Measurements from ENCODE around the gene IGFBP5.

The IGFBP5 gene

DNA sequence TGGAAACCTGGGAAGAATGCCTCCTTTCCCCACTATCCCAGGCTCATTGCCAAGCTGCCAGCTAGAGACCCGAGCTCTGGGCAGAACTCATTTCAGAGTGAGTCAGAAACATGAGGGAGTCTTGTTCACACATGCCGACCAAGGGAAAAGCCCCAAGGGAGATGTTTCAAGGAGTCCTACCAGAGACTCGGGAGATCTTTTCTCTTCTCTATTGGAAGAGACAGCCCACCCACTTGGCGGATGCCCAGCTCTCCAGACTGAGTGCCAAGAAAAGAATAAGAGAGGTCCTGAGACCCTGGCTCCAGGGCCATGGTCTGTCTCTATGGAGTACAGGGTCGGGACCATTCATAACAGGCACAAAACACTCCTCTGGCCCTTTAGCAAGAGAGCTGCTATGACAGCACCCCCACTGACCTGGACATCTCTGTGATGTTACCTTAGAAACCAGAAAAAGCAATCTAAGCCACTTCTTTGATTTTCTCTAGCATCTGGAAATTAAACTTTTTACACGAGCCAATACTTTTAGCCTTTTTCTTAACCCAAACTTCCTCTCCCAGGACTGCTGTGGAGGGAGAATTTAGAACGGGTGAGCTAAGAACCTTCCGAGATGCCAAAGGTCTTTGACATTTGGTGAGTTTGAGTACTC is 18.5 kb upstream of the IGFBP5 start:
- no peak for DNase-seq

- DNase-seq: no peak
Measured at GRCh38 chr2:216711348-216711747, 16.0 kb upstream of the IGFBP5 start.

GRCh38 chr2:216710551-216711301 is 15.4 kb upstream of the IGFBP5 start:
- DNase-seq: no peak

DNA sequence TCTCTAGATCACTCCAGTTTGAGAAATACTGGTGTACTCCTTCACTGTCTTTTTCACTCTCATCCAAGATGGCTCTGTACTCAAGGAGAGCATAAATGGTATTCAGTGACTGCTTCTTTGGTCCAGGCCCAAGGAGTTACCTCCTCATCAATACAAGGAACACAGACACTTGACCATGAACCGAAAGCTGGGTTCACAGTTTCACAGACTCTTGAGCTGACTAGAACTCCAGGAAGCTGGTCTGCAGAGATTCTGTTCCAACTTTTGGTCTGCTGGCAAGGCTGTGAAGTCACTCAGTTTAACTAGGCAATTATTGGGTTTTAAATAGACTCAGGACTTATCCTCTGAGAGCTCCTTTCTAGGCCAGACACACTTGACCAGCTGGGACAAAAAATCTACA is 7.4 kb upstream of the IGFBP5 start:
- no peak for DNase-seq

GRCh38 chr2:216701544-216701943 is 6.2 kb upstream of the IGFBP5 start:
- no peak for DNase-seq

- DNase-seq: no peak
Measured at GRCh38 chr2:216700781-216701180, 5.4 kb upstream of the IGFBP5 start.

DNA sequence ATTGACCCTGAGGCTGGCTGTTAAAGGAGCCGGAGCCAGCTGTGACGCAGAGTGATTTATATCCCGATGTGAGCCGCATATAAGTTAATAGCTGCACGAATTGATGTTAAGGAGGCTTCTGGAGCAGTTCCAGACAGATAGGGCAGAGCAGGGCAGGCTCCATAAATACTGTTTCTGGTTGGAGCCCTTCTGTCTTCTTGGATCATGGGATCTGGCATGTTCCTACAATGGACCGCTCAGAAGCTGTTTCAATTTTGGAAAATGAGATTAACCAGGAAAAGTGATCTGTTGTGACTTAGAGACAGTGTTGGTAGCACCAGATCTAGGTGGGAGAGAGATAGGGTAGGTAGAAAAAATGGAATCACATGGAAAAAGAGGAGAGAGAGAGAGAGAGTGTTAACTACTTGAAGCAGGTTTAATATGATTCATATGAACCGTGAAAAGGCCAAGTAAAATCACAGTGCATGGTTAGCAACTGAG is 4.8 kb upstream of the IGFBP5 start:
- DNase-seq: no peak

DNA sequence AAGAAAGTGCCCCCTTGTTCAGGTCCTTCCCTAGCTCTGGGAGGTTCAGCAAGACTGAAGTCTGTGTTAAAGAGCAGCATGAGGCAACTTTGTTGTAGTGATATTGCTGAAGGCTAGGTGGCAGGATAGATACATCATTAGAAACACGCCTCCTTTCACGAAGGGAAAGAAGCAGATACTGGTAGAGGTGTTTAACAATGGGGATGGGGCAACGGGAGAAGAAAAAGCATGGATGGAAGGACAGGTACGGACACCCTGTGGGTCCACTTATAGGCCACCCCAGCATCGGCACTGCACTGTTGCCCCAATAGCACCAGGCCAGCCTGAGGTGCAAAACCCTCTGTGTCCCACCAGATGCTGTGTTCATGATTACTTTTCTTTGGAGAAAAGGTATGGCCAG is 3.5 kb upstream of the IGFBP5 start:
- DNase-seq: peak; percentile 13 to 62

- no peak for DNase-seq
Measured at GRCh38 chr2:216698293-216698692, 2.9 kb upstream of the IGFBP5 start.

DNA sequence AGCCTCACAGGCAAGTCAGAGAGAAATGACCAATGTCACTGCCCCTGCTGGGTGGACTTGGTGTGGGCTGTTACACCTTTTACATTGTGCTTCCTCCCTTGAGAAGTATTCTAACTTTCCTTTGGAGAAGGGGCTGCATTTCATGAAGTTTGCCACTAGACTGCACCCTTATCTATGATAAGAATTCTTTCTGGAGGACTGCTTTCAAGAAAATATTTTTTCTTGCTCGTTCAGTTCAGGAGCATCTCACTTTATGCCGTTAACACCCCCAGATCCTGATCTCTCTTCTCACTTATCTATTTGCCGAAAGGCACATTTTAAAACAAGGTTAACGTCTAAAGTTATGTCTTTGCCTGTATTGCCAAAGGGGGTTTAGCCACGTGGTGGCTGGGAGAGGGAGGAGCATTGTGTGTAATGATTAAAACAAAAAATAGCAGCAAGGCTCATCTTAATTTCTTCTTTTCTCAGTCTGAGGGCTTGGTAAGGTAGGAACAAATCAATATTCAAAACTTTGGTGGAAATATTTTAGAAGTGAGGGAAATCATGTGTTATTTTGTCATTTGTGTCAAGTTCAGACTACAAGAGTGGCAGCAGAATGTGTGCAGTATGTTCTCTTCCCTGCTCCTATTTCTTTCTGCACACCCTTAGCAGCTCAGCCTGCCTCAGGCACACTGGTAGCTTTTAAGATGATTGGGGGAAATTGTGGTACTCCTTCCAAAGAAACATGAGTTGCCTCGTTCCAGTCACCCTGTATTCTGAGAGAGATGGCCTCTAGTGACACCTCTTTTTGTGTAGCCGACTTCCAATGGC is 1.6 kb upstream of the IGFBP5 start:
- DNase-seq: peak in 1 of 2 experiments; percentile 56

DNA sequence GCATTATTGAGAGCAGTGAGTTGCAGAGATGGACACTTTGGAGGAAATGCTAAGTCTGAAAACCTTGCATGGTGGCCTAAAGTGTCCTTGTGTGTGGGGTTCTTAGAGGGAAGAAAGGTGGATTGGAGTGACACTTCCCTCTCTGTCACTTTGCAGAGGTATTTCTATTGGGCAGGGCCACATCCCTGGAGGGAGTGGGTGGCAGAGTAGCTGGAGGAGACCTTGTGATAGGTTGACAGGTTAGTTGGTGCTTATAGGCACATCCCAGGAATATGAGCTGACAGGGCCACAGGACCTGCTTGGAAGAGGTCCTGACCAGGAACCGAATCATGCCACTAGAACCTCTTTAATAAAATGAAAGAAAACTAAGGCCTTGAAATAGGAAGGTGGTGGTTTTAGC is 972 bp upstream of the IGFBP5 start:
- no peak for DNase-seq

DNA sequence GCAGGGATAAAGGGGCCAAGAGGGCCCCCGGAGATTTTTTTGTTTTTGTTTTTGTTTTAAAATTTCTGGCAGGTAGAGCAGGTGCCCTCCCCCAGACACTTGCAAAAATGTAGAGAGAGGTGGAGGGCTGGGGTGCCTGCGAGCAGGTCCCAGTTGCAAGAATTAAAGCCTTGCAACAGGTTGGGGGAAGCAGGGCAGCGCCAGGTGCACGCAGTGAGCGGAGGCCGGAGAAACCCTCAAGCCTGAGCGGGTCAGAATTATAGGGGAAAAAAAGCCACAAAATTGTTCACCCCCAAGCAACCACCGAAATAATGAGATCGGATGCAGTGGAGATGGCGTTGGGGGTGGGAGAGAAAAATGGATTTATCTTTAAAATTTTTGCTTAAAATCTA is 527 bp downstream of the IGFBP5 start:
- no peak for DNase-seq

- DNase-seq: no peak
Measured at GRCh38 chr2:216694082-216694825, 1.1 kb downstream of the IGFBP5 start.

DNA sequence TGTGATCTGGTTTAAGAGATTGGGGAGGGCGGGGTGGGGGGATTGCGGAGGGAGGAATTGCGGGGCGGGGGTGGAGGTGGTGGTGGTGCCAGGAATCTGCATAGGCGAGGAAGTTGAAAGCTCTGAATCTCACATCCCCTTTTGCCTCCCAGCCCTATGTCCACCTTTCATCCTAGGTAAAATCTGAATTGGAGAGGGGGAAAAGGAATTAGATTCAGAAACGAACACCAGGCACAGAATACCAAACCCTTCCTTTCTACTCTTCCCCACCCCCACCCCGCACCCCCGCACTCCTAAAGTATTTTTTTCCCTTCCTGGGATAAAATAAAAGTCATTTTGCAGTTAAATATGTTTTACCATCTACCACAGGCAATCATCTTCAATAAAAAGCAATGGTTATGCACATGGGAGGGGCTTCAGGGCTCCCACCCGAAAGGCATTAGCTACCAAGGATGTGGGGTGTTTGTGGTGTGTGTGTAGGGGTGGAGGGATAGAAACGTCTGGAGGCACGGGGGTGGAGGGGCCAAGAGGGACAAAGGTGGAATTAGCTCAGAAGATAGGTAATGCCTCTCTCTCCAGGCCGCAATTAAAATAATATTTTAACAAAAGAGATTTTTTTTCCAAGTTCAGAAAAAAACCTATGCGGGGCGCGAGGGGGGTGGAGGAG is 1.8 kb downstream of the IGFBP5 start:
- DNase-seq: no peak

- DNase-seq: peak; percentile 17 to 35
Measured at GRCh38 chr2:216692636-216693413, 2.5 kb downstream of the IGFBP5 start.

- DNase-seq: no peak
Measured at GRCh38 chr2:216690853-216691741, 4.3 kb downstream of the IGFBP5 start.

- no peak for DNase-seq
Measured at GRCh38 chr2:216690456-216690852, 4.9 kb downstream of the IGFBP5 start.

- no peak for DNase-seq
Measured at GRCh38 chr2:216689397-216689796, 6.0 kb downstream of the IGFBP5 start.

DNA sequence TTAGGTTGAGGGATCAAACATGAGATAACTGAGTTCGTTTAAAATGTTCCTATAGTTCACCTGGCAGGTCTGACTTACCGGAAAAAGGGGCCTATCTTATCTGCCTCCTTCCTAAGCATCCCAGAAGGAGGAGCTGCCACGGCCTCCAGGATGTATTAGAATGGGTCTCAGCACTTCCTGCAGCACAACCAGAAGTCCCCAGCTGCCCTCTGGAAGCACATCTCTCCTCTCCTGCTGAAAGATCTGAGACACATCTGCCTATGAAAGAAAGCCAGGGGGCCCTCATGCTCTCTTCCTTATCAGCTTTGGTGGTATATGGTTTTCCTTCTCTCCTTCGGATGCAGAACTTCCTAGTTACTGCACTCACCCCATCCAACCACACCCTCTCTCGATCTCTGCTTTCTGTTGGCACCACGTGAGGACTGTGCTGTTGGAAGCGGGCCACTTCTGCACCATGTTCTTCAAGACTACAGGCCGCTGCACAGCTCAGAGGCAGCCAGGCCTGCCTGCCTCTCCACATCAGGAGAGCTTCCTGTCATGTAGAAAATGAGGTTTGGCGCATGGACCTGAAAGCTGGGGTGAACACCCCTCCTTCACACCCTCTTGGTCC is 6.5 kb downstream of the IGFBP5 start:
- peak in 1 of 2 experiments; percentile 13 for DNase-seq

DNA sequence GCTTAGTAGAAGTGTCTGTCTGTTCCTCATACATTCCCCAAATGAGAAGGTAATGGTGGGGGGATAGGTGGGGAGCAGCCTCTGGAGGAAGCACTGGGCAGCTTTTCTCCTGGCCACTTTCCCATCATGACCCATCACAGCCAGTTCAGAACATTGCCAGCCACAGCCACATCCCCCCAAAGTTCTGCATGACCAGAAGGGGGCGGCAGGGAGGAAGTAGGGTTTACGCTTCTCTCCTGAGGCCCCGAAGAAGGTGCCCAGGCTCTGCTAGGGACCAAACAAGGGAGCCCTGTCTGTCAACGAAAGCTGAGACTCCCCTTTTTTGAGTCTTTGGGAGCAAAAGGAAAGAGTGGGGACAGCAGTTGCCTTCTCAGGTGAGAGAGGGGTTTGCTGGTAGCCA is 7.7 kb downstream of the IGFBP5 start:
- no peak for DNase-seq
